GM12872 (cell line): ENCODE data around the gene ABCC1.

ENCODE experiments used
- CTCF ChIP-seq: IDR thresholded peaks from 3 replicates; pipeline ENCODE4 v1.5.1; 2011; ENCODE audit warnings: low read depth, mild to moderate bottlenecking, low read length, moderate library complexity; ENCODE audit not compliant: insufficient read depth

The ABCC1 gene

GRCh38 chr16:16063683-16064082, 114.3 kb downstream of the ABCC1 start:
- no peak for TF ChIP-seq CTCF

GRCh38 chr16:16064874-16065384, 115.5 kb downstream of the ABCC1 start:
- no peak for TF ChIP-seq CTCF

- TF ChIP-seq CTCF: no peak
Observed at GRCh38 chr16:16067127-16067526, 117.7 kb downstream of the ABCC1 start.

- no peak for TF ChIP-seq CTCF
Observed at GRCh38 chr16:16071631-16072244, 122.3 kb downstream of the ABCC1 start.

DNA sequence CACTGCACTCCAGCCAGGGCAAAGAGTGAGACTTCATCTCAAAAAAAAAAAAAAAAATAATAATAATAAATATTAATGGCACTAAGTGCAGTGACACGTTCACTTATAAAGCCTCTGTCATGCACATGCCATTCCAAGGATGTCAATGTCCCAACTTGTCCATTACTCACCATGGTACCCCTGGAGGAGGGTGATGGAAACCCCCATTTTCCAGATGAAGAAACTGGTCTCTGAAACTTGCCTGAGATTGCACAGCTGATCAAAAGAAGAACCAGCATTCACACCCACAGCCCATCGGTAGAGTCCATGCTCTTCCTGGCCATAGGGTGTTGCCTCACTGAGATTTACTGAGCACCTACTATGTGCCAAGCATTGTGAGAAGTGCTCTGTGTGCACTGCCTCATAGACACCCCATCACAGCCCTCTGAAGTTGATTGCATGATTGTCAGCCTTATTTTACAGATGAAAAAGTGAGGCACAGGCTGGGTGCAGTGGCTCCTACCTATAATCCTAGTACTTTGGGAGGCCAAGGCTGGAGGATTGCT, 123.7 kb downstream of the ABCC1 start:
- TF ChIP-seq CTCF: no peak

DNA sequence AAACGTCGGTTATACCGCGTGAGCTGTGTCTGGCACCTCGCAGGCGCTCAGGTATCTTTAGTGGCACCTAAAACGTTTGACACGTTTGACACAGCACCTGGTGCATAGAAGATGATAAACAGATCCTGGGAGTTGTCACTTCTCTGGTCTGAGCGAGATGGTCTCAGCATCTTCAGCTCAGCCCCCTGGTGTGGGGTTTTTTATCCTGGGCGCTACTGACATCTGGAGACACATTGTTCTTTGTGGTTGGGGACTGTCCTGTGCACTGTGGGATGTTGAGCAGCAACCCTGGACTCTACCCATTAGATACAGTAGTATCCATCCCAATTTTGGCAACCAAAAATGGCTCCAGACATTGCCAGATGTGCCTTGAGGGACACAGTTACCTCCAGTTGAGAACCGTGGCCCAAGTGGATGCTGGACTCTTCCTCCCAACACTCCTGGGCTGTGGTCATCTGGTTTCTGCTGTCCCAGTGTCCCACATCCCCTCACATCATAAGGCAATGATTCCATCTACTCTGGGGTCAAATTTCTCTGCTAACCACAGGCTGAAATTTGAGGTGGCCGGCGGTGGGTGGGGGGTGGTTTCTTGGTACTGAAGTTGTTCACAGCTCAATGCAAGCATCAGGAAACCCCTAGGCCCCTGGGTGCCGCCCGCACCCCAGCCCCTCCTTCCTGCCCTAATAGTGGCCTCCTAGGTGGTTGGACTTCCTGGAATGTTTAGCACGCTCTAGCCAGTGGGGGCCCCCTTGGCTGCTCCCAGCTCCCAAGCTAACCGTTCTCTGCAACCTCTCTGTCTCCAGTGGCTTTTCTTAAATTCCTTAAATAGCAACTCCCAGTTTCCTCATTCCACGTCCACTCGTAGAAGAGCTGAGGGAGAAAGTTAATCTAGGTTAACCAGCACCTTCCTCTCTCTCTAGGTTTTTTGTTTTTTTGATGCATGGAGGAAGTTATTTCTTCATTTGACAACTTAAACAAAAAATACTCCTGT, 124.8 kb downstream of the ABCC1 start:
- no peak for TF ChIP-seq CTCF
